Adrenal gland (tissue), 12 donors: ENCODE results near the gene GSTA1. TPM values are rescaled to one million over a fixed set of nuclear protein-coding genes. Genes with fewer than 3 reads are reported as not detected.
A peak's percentile ranks its signal among the peaks of the same experiment; 100 is the strongest.
"Not testable (repeated sequence)": the region's sequence is repeated elsewhere in the genome, so short reads cannot be mapped to it uniquely, and the experiment has no call there.

ENCODE experiments used
- DNase-seq, 7 donors: peaks; one replicate each; pipeline ENCODE4 v3.0.0-alpha.2; 2019 to 2020
- H3K27ac ChIP-seq, 5 donors: fragments of 200-600 bp; sonication (generic) in 4 of 5; 1 replicate in 3 of 5; 2 replicates in 2 of 5; pipeline versions ENCODE4 v1.5.1 to v1.8.0; 2016 to 2020; ENCODE audit warnings: mild to moderate bottlenecking in 1 of 5
- H3K27me3 ChIP-seq: fragments of 200-600 bp; 2 replicates; pipeline ENCODE4 v1.8.0; 2021
- H3K36me3 ChIP-seq, 2 donors: fragments of 200-600 bp; replicated peaks in 1 of 2; 1 replicate in 1 of 2; 2 replicates in 1 of 2; pipeline versions ENCODE4 v1.5.1 to v1.8.0; 2018 to 2022
- H3K4me1 ChIP-seq, 2 donors: fragments of 200-600 bp; replicated peaks in 1 of 2; 1 replicate in 1 of 2; 2 replicates in 1 of 2; pipeline versions ENCODE4 v1.5.1 to v1.8.0; 2018 to 2021
- H3K4me3 ChIP-seq, 4 donors: fragments of 200-600 bp; sonication (generic) in 3 of 4; one replicate each; pipeline ENCODE4 v1.5.1; 2016 to 2018
- H3K9me3 ChIP-seq, 3 donors: fragments of 200-600 bp; sonication (generic) in 1 of 3; replicated peaks in 1 of 3; 1 replicate in 2 of 3; 2 replicates in 1 of 3; pipeline versions ENCODE4 v1.5.1 to v1.8.0; 2016 to 2021
- CTCF ChIP-seq, 6 experiments: fragments of 450-650 bp in 4 of 6; fragments of 200-600 bp in 2 of 6; sonication (generic) in 1 of 6; IDR thresholded peaks; 1 replicate in 5 of 6; 2 replicates in 1 of 6; pipeline versions ENCODE4 v1.5.1 to v1.8.0; 2016 to 2021; ENCODE audit warnings: antibody characterized with exemption in 6 of 6, mild to moderate bottlenecking in 2 of 6, moderate library complexity in 1 of 6
- POLR2A ChIP-seq, 2 donors: fragments of 450-650 bp; IDR thresholded peaks; one replicate each; pipeline ENCODE4 v1.6.1; 2017; ENCODE audit warnings: antibody characterized with exemption in 2 of 2, mild to moderate bottlenecking in 2 of 2, moderate library complexity in 1 of 2
- WGBS, 4 donors: extraction: QIAGEN DNeasy Blood & Tissue Kit in 2 of 4; methylation state at CpG; one replicate each; pipeline versions ENCODE4 v1.1.5 to v1.1.7; 2013 to 2017; 5-methylcytosine and 5-hydroxymethylcytosine counted together
- intact Hi-C, 2 donors: fragments of 100-400 bp; cut with DNase I; formaldehyde crosslinking; loops; one replicate each; pipeline versions ENCODE4 v1.14.1 to v1.15.0; 2022 to 2023
- polyA plus RNA-seq, 3 donors: library from polyadenylated mRNA; stranded (reverse); fragments of 200-250 nt in 2 of 3; fragments of 350-450 nt in 1 of 3; fragmentation: Illumina TruSeq in 1 of 3; extraction: RNeasy Lipid Tissue Mini Kit (QIAGEN cat#74804) in 1 of 3; gene quantifications; one replicate each; pipeline ENCODE4 v1.2.3, GENCODE V29; 2013 to 2014
- total RNA-seq, 9 donors: library from RNA; depleted of rRNA in 4 of 9; stranded (reverse); fragments of >200 nt in 4 of 9; fragments of 120-200 nt in 1 of 9; fragmentation: NEBNext Ultra II Directional in 1 of 9; extraction: Animal tissue kit (Norgen Biotek cat#: 25700) in 1 of 9; gene quantifications; one replicate each; pipeline versions ENCODE4 v1.1.0 to v1.2.4, GENCODE V29; 2013 to 2023
- donor health status: healthy with polysubstance abuse.
- donor health status: Bipolar disorder and iron deficiency.
- donor health status: DM: yes; HTN: yes; CAD: no.
- donor health status: DM: no; HTN: no; CAD: no.
- donor health status: DM: no; HTN: no; CAD: no.
- donor health status: DM: yes; HTN: yes; CAD: no.

Gene GSTA1
- total and polyA plus RNA-seq, 12 donors = 118 to 5,177 (median 860) TPM

- intact Hi-C loops = no loop called here
- no peak for DNase-seq
- Histone ChIP-seq H3K36me3 (no peaks in the 10 kb centered on the region), H3K27me3 (no peaks in the 10 kb centered on the region), H3K4me3 (no peak overlapping the region), H3K9me3 (no peaks in the 10 kb centered on the region), H3K27ac (no peak overlapping the region), H3K4me1 (peaks cover 0 to 8% of the 10 kb centered on the region in 2 donors)
- 90 to 96% (median 91%) methylated on average over 7 to 37 of the region's 37 CpGs for WGBS, 4 donors
- TF ChIP-seq POLR2A (IDR thresholded peaks at IDR 0.05) (no peak), CTCF (IDR thresholded peaks at IDR 0.05) (no peak)
Observed at GRCh38 chr6:52829046-52829817, 25.6 kb upstream of the GSTA1 start.

- DNase-seq, H3K4me3 ChIP-seq, intact Hi-C loops, H3K27me3 ChIP-seq, H3K36me3 ChIP-seq, H3K4me1 ChIP-seq, H3K27ac ChIP-seq, H3K9me3 ChIP-seq: not testable (repeated sequence)
- WGBS, 4 donors = 84 to 90% (median 88%) methylated on average over 4 of the region's 4 CpGs
Observed at GRCh38 chr6:52828621-52829020, 25.0 kb upstream of the GSTA1 start.

GRCh38 chr6:52827073-52827783, 23.6 kb upstream of the GSTA1 start:
- intact Hi-C loops, H3K27me3 ChIP-seq, H3K4me1 ChIP-seq, H3K36me3 ChIP-seq, H3K4me3 ChIP-seq, H3K9me3 ChIP-seq: not testable (repeated sequence)
- peak in 1 of 7 donors; percentile 31 for DNase-seq
- H3K27ac ChIP-seq = peak overlapping the region in 4 of 5 donors; percentile 15 to 61 (median 41)
- WGBS, 4 donors = 45 to 60% (median 51%) methylated on average over 1 of the region's 1 CpG

GRCh38 chr6:52826513-52826912, 22.9 kb upstream of the GSTA1 start:
- Histone ChIP-seq H3K27ac (peak overlapping the region in 3 of 5 donors; percentile 15 to 41 (median 41)), H3K4me1 (peaks cover 0 to 8% of the 10 kb centered on the region in 2 donors), H3K4me3 (no peak overlapping the region), H3K9me3 (no peaks in the 10 kb centered on the region), H3K36me3 (no peaks in the 10 kb centered on the region), H3K27me3 (no peaks in the 10 kb centered on the region)
- 7 to 30% (median 18%) methylated on average over 1 of the region's 1 CpG for WGBS, 4 donors
- TF ChIP-seq CTCF (IDR thresholded peaks at IDR 0.05) = no peak
- TF ChIP-seq POLR2A (IDR thresholded peaks at IDR 0.05) = no peak
- intact Hi-C loops = no loop called here
- no peak for DNase-seq

- H3K27me3 ChIP-seq, H3K36me3 ChIP-seq, DNase-seq, H3K4me1 ChIP-seq, intact Hi-C loops, H3K9me3 ChIP-seq, H3K27ac ChIP-seq, H3K4me3 ChIP-seq: not testable (repeated sequence)
- 50 to 64% (median 61%) methylated on average over 4 of the region's 4 CpGs for WGBS, 4 donors
Observed at GRCh38 chr6:52825900-52826459, 22.4 kb upstream of the GSTA1 start.

GRCh38 chr6:52825270-52825793, 21.7 kb upstream of the GSTA1 start:
- H3K4me3 ChIP-seq, DNase-seq, H3K9me3 ChIP-seq, H3K27me3 ChIP-seq, H3K36me3 ChIP-seq, H3K27ac ChIP-seq, intact Hi-C loops, H3K4me1 ChIP-seq: not testable (repeated sequence)
- WGBS, 4 donors = 95 to 97% (median 96%) methylated on average over 9 to 25 of the region's 25 CpGs
